HEK293 (cell line): Measurements from ENCODE around the gene PDZD2.
A peak's percentile ranks its signal among the peaks of the same experiment; 100 is the strongest.

ENCODE experiments used
- CTCF ChIA-PET: fragments of 350-600 bp; formaldehyde crosslinking; extraction: SDS; loops from one replicate; lab custom pipeline; 2021; ENCODE audit warnings: antibody characterized with exemption; lab: Yijun Ruan, JAX
- POLR2A ChIA-PET: fragments of 300-600 bp; formaldehyde crosslinking; extraction: SDS; loops from one replicate; lab custom pipeline; 2020; ENCODE audit warnings: antibody characterized with exemption, inconsistent platforms; lab: Yijun Ruan, JAX
- H3K27ac ChIP-seq: fragments of 200-500 bp; sonication (Bioruptor generic); 2 replicates; pipeline ENCODE4 v1.5.1; 2014; ENCODE audit warnings: low read depth, low read length, control low read depth, inconsistent platforms; ENCODE audit errors: extremely low read depth
- H3K36me3 ChIP-seq, 2 experiments: fragments of 200-500 bp in 1 of 2; sonication (Bioruptor generic) in 1 of 2; 1 replicate in 1 of 2; 2 replicates in 1 of 2; pipeline ENCODE4 v1.5.1; 2014 to 2017; ENCODE audit warnings: inconsistent platforms in 2 of 2, low read length in 2 of 2; ENCODE audit not compliant: control insufficient read depth in 2 of 2, insufficient read depth in 1 of 2
- H3K4me1 ChIP-seq: fragments of 200-500 bp; sonication (Bioruptor generic); 2 replicates; pipeline ENCODE4 v1.5.1; 2014; ENCODE audit warnings: mild to moderate bottlenecking, low read length, inconsistent platforms; ENCODE audit not compliant: control insufficient read depth, insufficient read depth
- H3K4me3 ChIP-seq: 2 replicates; pipeline ENCODE4 v1.5.1; 2011; ENCODE audit warnings: low read depth, mild to moderate bottlenecking, control low read depth, low read length, moderate library complexity
- H3K9me3 ChIP-seq: fragments of 200-500 bp; sonication (Bioruptor generic); 2 replicates; pipeline ENCODE4 v1.5.1; 2014; ENCODE audit warnings: low read depth, low read length, inconsistent platforms; ENCODE audit not compliant: control insufficient read depth, insufficient read depth
- SCRT2 ChIP-seq: fragments of 450-650 bp; formaldehyde crosslinking; IDR thresholded peaks from 2 replicates; pipeline ENCODE4 v1.5.1; 2016; ENCODE audit warnings: missing biosample characterization, missing genetic modification characterization
- ZNF174 ChIP-seq: fragments of 450-650 bp; formaldehyde crosslinking; IDR thresholded peaks from 2 replicates; pipeline ENCODE4 v1.5.0; 2017; ENCODE audit warnings: missing biosample characterization, mild to moderate bottlenecking, missing genetic modification characterization
- ZNF529 ChIP-seq: fragments of 450-650 bp; formaldehyde crosslinking; IDR thresholded peaks from 2 replicates; pipeline ENCODE4 v1.5.1; 2017; ENCODE audit warnings: missing genetic modification characterization, missing biosample characterization; ENCODE audit not compliant: insufficient replicate concordance
- ZNF670 ChIP-seq: fragments of 450-650 bp; formaldehyde crosslinking; IDR thresholded peaks from 2 replicates; pipeline ENCODE4 v1.5.1; 2016; ENCODE audit warnings: missing biosample characterization, missing genetic modification characterization, low read depth
- TF ChIP-seq, protein P1 (sequence below): fragments of 450-650 bp; formaldehyde crosslinking; IDR thresholded peaks from 2 replicates; pipeline ENCODE4 v1.5.1; 2016; ENCODE audit warnings: missing biosample characterization, missing genetic modification characterization
- TF ChIP-seq, protein P2 (sequence below): sonication (generic); formaldehyde crosslinking; IDR thresholded peaks from 2 replicates; pipeline ENCODE4 v1.8.1; 2022; ENCODE audit warnings: mild to moderate bottlenecking, moderate library complexity, missing genetic modification reagents
- TF ChIP-seq, protein P3 (sequence below): fragments of 450-650 bp; formaldehyde crosslinking; IDR thresholded peaks from 2 replicates; pipeline ENCODE4 v1.5.1; 2016; ENCODE audit warnings: missing biosample characterization, missing genetic modification characterization
- TF ChIP-seq, protein P4 (sequence below): fragments of 450-650 bp; formaldehyde crosslinking; IDR thresholded peaks from 2 replicates; pipeline ENCODE4 v1.5.1; 2016; ENCODE audit warnings: missing biosample characterization, missing genetic modification characterization, borderline replicate concordance
- TF ChIP-seq, protein P5 (sequence below): fragments of 450-650 bp; formaldehyde crosslinking; IDR thresholded peaks from 2 replicates; pipeline ENCODE4 v1.5.1; 2016; ENCODE audit warnings: missing biosample characterization, missing genetic modification characterization

The PDZD2 gene

DNA sequence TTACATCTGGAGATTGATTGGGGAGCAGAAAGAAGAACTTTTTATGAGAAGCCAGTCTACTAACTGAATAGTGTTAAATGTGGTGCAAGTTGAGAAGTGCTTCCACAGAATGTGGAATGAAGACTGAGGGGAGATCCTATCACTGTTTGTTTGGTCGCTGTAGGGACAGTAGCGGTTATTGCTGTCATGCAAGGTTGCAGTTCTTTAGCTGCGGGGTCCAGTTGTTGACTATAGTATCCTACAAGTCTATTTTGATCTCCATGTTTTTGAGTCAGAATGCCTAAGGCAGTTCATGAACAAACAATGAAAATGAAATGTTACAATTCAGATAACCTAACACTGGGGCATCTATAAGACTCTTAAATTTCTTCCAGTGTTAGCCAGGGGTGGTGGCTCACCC lies 45.3 kb upstream of the PDZD2 start:
- POLR2A ChIA-PET: no interaction called here
- TF ChIP-seq, protein P1, sequence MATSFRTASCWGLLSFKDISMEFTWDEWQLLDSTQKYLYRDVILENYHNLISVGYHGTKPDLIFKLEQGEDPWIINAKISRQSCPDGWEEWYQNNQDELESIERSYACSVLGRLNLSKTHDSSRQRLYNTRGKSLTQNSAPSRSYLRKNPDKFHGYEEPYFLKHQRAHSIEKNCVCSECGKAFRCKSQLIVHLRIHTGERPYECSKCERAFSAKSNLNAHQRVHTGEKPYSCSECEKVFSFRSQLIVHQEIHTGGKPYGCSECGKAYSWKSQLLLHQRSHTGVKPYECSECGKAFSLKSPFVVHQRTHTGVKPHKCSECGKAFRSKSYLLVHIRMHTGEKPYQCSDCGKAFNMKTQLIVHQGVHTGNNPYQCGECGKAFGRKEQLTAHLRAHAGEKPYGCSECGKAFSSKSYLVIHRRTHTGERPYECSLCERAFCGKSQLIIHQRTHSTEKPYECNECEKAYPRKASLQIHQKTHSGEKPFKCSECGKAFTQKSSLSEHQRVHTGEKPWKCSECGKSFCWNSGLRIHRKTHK: no peak
- TF ChIP-seq ZNF670 (tag by site-specific recombination): no peak
- Histone ChIP-seq H3K4me3 (no peak overlapping the region), H3K27ac (no peak overlapping the region), H3K9me3 (no peaks in the 10 kb centered on the region), H3K4me1 (no peaks in the 10 kb centered on the region), H3K36me3 (no peaks in the 10 kb centered on the region)
- CTCF ChIA-PET: interaction anchor here (1.0 to 3.4 kb wide), 3 partner anchors 12 to 483 kb away, joined by 4 to 15 read pairs (median 6); no protein-coding TSS in a partner anchor

DNA sequence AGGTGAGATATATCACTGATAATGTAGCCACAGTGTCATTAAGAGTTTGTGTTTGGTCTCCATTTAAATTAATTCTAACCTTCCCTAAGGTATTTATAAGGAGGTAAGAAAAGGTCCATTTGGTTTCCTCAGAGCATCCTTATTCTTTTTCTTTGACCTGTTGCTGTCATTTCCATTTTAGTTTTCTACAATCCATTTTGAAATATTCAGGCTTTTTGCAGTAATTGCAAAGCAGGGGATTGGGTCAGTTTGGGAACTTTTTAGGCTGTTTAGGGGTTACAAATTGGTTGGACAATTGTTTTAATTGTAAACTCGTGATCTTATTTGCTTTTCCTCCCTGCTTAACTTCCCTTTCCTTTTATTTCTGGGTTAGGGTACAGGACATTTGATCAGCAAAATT lies 42.6 kb upstream of the PDZD2 start:
- no peak overlapping the region for H3K4me3 ChIP-seq
- H3K9me3 ChIP-seq: no peaks in the 10 kb centered on the region
- CTCF ChIA-PET: interaction anchor here (0.9 kb wide), 1 partner anchor 497 kb away, joined by 4 read pairs; no protein-coding TSS in a partner anchor
- H3K36me3 ChIP-seq: no peaks in the 10 kb centered on the region
- H3K4me1 ChIP-seq: no peaks in the 10 kb centered on the region
- POLR2A ChIA-PET: no interaction called here
- TF ChIP-seq, protein P2, sequence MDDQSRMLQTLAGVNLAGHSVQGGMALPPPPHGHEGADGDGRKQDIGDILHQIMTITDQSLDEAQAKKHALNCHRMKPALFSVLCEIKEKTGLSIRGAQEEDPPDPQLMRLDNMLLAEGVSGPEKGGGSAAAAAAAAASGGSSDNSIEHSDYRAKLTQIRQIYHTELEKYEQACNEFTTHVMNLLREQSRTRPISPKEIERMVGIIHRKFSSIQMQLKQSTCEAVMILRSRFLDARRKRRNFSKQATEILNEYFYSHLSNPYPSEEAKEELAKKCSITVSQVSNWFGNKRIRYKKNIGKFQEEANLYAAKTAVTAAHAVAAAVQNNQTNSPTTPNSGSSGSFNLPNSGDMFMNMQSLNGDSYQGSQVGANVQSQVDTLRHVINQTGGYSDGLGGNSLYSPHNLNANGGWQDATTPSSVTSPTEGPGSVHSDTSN (CRISPR knock-in tag): no peak
- TF ChIP-seq, protein P3, sequence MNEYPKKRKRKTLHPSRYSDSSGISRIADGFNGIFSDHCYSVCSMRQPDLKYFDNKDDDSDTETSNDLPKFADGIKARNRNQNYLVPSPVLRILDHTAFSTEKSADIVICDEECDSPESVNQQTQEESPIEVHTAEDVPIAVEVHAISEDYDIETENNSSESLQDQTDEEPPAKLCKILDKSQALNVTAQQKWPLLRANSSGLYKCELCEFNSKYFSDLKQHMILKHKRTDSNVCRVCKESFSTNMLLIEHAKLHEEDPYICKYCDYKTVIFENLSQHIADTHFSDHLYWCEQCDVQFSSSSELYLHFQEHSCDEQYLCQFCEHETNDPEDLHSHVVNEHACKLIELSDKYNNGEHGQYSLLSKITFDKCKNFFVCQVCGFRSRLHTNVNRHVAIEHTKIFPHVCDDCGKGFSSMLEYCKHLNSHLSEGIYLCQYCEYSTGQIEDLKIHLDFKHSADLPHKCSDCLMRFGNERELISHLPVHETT (tag by site-specific recombination): no peak
- TF ChIP-seq ZNF174 (tag by site-specific recombination) (no peak), ZNF529 (tag by site-specific recombination) (no peak), SCRT2 (0 out of 2 replicates have a peak, but pooled peaks have one; percentile 55)
- TF ChIP-seq, protein P4, sequence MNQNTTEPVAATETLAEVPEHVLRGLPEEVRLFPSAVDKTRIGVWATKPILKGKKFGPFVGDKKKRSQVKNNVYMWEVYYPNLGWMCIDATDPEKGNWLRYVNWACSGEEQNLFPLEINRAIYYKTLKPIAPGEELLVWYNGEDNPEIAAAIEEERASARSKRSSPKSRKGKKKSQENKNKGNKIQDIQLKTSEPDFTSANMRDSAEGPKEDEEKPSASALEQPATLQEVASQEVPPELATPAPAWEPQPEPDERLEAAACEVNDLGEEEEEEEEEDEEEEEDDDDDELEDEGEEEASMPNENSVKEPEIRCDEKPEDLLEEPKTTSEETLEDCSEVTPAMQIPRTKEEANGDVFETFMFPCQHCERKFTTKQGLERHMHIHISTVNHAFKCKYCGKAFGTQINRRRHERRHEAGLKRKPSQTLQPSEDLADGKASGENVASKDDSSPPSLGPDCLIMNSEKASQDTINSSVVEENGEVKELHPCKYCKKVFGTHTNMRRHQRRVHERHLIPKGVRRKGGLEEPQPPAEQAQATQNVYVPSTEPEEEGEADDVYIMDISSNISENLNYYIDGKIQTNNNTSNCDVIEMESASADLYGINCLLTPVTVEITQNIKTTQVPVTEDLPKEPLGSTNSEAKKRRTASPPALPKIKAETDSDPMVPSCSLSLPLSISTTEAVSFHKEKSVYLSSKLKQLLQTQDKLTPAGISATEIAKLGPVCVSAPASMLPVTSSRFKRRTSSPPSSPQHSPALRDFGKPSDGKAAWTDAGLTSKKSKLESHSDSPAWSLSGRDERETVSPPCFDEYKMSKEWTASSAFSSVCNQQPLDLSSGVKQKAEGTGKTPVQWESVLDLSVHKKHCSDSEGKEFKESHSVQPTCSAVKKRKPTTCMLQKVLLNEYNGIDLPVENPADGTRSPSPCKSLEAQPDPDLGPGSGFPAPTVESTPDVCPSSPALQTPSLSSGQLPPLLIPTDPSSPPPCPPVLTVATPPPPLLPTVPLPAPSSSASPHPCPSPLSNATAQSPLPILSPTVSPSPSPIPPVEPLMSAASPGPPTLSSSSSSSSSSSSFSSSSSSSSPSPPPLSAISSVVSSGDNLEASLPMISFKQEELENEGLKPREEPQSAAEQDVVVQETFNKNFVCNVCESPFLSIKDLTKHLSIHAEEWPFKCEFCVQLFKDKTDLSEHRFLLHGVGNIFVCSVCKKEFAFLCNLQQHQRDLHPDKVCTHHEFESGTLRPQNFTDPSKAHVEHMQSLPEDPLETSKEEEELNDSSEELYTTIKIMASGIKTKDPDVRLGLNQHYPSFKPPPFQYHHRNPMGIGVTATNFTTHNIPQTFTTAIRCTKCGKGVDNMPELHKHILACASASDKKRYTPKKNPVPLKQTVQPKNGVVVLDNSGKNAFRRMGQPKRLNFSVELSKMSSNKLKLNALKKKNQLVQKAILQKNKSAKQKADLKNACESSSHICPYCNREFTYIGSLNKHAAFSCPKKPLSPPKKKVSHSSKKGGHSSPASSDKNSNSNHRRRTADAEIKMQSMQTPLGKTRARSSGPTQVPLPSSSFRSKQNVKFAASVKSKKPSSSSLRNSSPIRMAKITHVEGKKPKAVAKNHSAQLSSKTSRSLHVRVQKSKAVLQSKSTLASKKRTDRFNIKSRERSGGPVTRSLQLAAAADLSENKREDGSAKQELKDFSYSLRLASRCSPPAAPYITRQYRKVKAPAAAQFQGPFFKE: no peak
- TF ChIP-seq, protein P5, sequence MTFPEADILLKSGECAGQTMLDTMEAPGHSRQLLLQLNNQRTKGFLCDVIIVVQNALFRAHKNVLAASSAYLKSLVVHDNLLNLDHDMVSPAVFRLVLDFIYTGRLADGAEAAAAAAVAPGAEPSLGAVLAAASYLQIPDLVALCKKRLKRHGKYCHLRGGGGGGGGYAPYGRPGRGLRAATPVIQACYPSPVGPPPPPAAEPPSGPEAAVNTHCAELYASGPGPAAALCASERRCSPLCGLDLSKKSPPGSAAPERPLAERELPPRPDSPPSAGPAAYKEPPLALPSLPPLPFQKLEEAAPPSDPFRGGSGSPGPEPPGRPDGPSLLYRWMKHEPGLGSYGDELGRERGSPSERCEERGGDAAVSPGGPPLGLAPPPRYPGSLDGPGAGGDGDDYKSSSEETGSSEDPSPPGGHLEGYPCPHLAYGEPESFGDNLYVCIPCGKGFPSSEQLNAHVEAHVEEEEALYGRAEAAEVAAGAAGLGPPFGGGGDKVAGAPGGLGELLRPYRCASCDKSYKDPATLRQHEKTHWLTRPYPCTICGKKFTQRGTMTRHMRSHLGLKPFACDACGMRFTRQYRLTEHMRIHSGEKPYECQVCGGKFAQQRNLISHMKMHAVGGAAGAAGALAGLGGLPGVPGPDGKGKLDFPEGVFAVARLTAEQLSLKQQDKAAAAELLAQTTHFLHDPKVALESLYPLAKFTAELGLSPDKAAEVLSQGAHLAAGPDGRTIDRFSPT (tag by site-specific recombination): no peak
- H3K27ac ChIP-seq: no peak overlapping the region
